Body of pancreas (tissue), 4 donors: ENCODE measurements around the gene CTPS2.

Source experiments
- POLR2A ChIP-seq, 3 donors: fragments of 450-650 bp; IDR thresholded peaks; one replicate each; pipeline ENCODE4 v1.6.1; 2016; ENCODE audit warnings: antibody characterized with exemption in 3 of 3, mild to moderate bottlenecking in 2 of 3
- TF ChIP-seq, protein P1 (sequence below), 7 experiments: fragments of 450-650 bp in 4 of 7; fragments of 200-600 bp in 3 of 7; sonication (generic) in 3 of 7; IDR thresholded peaks; one replicate each; pipeline ENCODE4 v1.5.1; 2016 to 2019; ENCODE audit warnings: antibody characterized with exemption in 7 of 7

DNA sequence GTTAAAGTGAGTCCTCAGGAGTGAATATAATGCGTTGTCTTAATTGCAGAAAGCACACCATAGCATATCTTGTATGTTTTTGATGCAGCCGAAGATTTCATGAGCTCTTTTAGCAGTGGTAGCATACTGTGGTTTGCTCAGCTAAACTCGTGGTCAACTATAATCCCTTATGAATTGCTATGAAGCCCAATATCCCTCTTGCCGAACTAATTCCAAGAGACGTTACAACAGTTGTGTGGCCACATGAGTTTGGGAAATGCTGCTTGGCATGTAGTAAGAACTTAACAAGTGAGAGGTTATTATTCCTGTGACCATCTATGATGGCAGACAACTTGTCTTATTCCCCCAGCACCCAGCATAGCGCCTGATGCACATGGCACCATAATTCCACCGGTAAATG lies 37.7 kb upstream of the CTPS2 start:
- no peak for TF ChIP-seq POLR2A (IDR thresholded peaks at IDR 0.05)
- TF ChIP-seq, protein P1, sequence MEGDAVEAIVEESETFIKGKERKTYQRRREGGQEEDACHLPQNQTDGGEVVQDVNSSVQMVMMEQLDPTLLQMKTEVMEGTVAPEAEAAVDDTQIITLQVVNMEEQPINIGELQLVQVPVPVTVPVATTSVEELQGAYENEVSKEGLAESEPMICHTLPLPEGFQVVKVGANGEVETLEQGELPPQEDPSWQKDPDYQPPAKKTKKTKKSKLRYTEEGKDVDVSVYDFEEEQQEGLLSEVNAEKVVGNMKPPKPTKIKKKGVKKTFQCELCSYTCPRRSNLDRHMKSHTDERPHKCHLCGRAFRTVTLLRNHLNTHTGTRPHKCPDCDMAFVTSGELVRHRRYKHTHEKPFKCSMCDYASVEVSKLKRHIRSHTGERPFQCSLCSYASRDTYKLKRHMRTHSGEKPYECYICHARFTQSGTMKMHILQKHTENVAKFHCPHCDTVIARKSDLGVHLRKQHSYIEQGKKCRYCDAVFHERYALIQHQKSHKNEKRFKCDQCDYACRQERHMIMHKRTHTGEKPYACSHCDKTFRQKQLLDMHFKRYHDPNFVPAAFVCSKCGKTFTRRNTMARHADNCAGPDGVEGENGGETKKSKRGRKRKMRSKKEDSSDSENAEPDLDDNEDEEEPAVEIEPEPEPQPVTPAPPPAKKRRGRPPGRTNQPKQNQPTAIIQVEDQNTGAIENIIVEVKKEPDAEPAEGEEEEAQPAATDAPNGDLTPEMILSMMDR (IDR thresholded peaks at IDR 0.05) = no peak
